Nephron progenitor cell (in vitro differentiated cells): ENCODE data around the gene EXOC4.

Experiments used
- DNase-seq: peaks from one replicate; pipeline ENCODE4 v3.0.0; 2021
- H3K27ac Mint-ChIP-seq: 2 replicates; pipeline ENCODE4 v1.8.0; 2021; ENCODE audit warnings: mild to moderate bottlenecking, moderate library complexity, mixed read lengths
- H3K27me3 Mint-ChIP-seq: 2 replicates; pipeline ENCODE4 v1.8.0; 2021; ENCODE audit warnings: mild to moderate bottlenecking, low read depth, mixed read lengths; ENCODE audit not compliant: poor library complexity
- H3K36me3 Mint-ChIP-seq: 2 replicates; pipeline ENCODE4 v1.8.0; 2021; ENCODE audit warnings: low read depth, mixed read lengths
- H3K4me1 Mint-ChIP-seq: 2 replicates; pipeline ENCODE4 v1.8.0; 2021; ENCODE audit warnings: mixed read lengths
- H3K4me3 Mint-ChIP-seq: 2 replicates; pipeline ENCODE4 v1.8.0; 2021; ENCODE audit warnings: mild to moderate bottlenecking, moderate library complexity, mixed read lengths
- H3K9me3 Mint-ChIP-seq: 2 replicates; pipeline ENCODE4 v1.8.0; 2021; ENCODE audit warnings: mild to moderate bottlenecking, moderate library complexity, mixed read lengths
- TF ChIP-seq, protein P1 (sequence below): fragments of 200-600 bp; sonication (generic); IDR thresholded peaks from 2 replicates; pipeline ENCODE4 v1.5.0; 2021; ENCODE audit warnings: antibody characterized with exemption

The EXOC4 gene

DNA sequence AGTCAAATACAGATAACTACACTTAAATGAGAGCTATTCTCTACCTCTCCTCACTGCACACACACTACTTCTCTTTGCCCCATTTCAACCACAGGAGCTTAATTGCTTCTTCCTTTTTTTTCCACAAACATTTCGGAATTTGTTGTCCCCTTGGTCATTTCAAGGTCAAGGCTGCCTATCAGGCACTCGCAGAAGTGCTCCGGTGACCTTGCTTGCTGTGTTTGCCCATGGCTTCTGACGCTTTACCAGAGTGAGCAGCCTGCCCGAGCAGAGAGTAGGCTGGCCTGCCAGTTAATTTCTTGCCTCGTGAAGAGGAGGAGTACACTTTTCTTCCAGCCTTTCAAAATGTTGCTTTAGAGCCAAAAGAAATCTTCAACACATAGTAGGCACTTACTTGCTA, 577.2 kb downstream of the EXOC4 start:
- Mint-ChIP-seq H3K36me3 (peaks cover 43% of the 10 kb centered on the region), H3K4me3 (no peak overlapping the region), H3K4me1 (no peaks in the 10 kb centered on the region), H3K27me3 (no peaks in the 10 kb centered on the region), H3K27ac (no peak overlapping the region), H3K9me3 (peaks cover 32% of the 10 kb centered on the region)
- DNase-seq = no peak
- TF ChIP-seq, protein P1, sequence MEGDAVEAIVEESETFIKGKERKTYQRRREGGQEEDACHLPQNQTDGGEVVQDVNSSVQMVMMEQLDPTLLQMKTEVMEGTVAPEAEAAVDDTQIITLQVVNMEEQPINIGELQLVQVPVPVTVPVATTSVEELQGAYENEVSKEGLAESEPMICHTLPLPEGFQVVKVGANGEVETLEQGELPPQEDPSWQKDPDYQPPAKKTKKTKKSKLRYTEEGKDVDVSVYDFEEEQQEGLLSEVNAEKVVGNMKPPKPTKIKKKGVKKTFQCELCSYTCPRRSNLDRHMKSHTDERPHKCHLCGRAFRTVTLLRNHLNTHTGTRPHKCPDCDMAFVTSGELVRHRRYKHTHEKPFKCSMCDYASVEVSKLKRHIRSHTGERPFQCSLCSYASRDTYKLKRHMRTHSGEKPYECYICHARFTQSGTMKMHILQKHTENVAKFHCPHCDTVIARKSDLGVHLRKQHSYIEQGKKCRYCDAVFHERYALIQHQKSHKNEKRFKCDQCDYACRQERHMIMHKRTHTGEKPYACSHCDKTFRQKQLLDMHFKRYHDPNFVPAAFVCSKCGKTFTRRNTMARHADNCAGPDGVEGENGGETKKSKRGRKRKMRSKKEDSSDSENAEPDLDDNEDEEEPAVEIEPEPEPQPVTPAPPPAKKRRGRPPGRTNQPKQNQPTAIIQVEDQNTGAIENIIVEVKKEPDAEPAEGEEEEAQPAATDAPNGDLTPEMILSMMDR = no peak

DNA sequence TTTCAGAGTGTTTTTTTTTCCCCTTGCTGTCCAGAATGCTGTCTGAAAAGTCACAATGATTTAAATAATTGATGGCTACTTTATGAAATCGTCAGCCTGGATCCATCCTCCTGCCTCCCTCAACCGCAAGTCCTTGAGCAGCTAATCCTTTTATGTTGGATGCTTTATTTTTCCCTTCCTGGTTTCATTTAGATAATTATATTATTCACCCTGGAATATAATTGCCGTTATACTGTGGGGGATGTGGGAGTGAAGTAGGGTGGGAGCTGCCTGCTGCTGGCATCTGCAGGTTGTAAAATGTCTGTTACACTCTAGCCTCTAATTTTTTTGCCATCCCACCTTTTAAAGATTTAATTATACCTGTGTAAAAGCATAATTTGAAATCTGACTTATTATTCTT, 583.8 kb downstream of the EXOC4 start:
- peaks cover 36% of the 10 kb centered on the region for H3K36me3 Mint-ChIP-seq
- H3K27ac Mint-ChIP-seq = peak overlapping the region; percentile 38
- no peak for DNase-seq
- TF ChIP-seq, protein P1 = no peak
- peaks cover 9% of the 10 kb centered on the region for H3K4me1 Mint-ChIP-seq
- H3K27me3 Mint-ChIP-seq = no peaks in the 10 kb centered on the region
- H3K9me3 Mint-ChIP-seq = peaks cover 37% of the 10 kb centered on the region
- no peak overlapping the region for H3K4me3 Mint-ChIP-seq

DNA sequence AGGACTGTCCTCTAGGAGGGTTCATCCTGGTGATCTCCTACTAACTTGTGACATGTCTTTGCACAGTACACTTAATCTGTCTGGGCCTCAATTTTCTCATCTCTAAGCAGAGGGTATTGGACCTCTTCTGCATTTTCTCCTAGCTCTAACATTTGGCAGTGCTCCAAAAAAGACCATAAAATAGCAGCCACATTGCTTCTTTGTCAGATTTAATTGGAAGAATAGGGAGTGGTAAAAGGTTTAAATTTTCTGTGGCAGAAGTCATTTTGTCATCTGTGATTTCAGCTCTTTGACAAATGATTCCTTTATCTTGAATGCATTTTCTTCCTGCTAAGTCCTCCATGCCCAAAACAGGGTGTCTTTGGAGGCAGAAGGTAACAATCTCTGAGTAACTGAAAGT, 584.3 kb downstream of the EXOC4 start:
- no peak overlapping the region for H3K4me3 Mint-ChIP-seq

DNA sequence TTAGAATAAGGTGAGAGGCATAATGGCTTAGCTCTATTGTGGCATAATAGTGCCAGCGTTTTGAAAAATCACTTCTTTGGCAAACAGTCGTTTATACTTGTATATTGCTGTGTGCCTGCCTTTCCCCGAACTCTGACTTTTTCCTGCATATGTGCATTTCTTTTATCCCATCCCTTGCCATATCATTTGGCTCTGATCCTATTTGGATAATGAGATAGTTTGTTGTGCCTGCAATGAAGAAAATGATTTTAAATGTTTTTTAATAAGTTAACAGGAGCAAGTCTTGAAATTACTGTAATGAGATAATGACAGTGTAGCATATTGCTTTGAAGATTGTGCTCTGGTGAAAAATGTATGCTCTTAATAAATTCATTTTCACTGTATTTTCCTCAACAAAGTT, 586.2 kb downstream of the EXOC4 start:
- DNase-seq = no peak
- Mint-ChIP-seq H3K27me3 (no peaks in the 10 kb centered on the region), H3K36me3 (peaks cover 25% of the 10 kb centered on the region), H3K4me1 (peaks cover 9% of the 10 kb centered on the region), H3K4me3 (no peak overlapping the region), H3K27ac (no peak overlapping the region), H3K9me3 (peaks cover 39% of the 10 kb centered on the region)
- TF ChIP-seq, protein P1 = no peak

More for the DNA sequence above, 584.3 kb downstream of the EXOC4 start:
- no peaks in the 10 kb centered on the region for H3K27me3 Mint-ChIP-seq
- peaks cover 30% of the 10 kb centered on the region for H3K36me3 Mint-ChIP-seq
- TF ChIP-seq, protein P1 = no peak
- H3K27ac Mint-ChIP-seq = no peak overlapping the region
- peaks cover 36% of the 10 kb centered on the region for H3K9me3 Mint-ChIP-seq
- H3K4me1 Mint-ChIP-seq = peaks cover 9% of the 10 kb centered on the region
- no peak for DNase-seq

DNA sequence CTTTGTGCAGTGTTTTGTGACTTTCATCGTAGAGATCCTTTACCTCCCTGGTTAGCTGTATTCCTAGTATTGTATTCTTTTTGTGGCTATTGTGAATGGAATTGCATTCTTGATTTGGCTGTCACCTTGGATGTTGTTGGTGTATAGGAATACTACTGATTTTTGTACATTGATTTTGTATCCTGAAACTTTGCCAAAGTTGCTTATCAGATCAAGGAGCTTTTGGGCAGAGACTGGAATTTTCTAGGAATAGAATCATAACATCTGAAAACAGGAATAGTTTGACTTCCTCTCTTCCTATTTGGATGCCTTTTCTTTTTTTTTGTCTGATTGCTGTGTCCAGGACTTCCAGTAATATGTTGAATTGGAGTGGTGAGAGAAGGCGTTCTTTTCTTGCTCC, 590.5 kb downstream of the EXOC4 start:
- TF ChIP-seq, protein P1 = no peak
- peaks cover 12% of the 10 kb centered on the region for H3K36me3 Mint-ChIP-seq
- DNase-seq = no peak

DNA sequence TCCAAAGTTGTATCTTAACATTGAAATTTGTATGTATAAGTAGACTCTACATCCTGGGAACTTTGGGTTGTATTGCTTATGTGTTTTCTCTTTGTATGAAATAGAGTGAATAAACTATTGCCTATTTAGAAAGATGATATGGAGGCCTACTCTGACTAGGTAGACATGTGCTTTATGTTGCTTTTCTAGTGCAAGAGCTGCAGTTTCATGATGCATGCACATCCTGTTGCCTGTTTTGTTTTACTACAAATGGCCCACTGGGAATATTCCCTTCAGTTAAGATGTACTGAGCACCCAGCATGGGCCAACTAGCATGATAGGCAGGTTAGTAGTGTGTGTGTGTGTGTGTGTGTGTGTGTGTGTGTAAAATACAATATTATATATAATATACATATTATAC, 592.1 kb downstream of the EXOC4 start:
- Mint-ChIP-seq H3K27ac (no peak overlapping the region), H3K4me1 (no peaks in the 10 kb centered on the region), H3K27me3 (no peaks in the 10 kb centered on the region), H3K4me3 (no peak overlapping the region), H3K36me3 (peaks cover 12% of the 10 kb centered on the region), H3K9me3 (peaks cover 30% of the 10 kb centered on the region)
- TF ChIP-seq, protein P1 = no peak
- no peak for DNase-seq

More for the DNA sequence above, 590.5 kb downstream of the EXOC4 start:
- Mint-ChIP-seq H3K4me3 (no peak overlapping the region), H3K27ac (no peak overlapping the region), H3K9me3 (peaks cover 33% of the 10 kb centered on the region), H3K27me3 (no peaks in the 10 kb centered on the region), H3K4me1 (no peaks in the 10 kb centered on the region)
